ENCODE measurements around the gene SPDYE17.
A peak's percentile ranks its signal among the peaks of the same experiment; 100 is the strongest.
"Not testable (repeated sequence)": the region's sequence is repeated elsewhere in the genome, so short reads cannot be mapped to it uniquely, and the experiment has no call there.

Gene SPDYE17

DNA sequence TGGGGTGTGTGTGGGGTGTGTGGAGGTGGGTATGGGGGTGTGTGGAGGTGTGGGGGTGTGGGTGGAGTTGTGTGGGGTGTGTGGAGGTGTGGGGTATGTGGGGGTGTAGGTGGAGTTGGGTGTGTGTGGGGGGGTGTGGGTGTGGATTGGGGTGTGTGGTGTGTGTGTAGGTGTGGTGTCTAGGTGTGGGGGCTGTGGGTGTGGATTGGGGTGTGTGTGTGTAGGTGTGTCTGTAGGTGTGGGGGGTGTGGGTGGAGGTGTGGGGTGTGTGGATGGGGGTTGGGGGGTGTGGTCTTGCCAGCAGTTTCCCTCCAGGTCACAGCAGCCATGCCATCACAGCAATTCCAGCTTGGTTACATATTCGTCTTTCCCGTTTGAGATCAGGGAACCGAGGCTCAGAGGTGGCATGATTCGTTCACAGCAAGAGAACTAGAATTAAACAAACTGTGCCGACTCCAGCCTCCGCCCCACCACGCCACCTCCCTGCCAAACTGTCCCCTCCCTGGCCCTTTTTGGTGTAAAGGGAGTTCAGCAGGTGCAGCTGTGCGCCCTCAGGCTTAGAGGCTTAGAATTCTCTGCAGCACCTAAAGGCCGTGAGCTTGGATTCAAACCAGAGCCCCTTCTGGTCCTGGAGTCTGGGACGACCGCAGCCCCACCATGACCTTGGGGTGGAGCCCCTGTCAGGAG lies 33.3 kb downstream of the SPDYE17 start:
- peak; percentile 1 for DNase-seq (ENCODE audit: low spot score)

GRCh38 chr7:76998285-76998589 lies 33.9 kb downstream of the SPDYE17 start:
- DNase-seq (ENCODE audit: low spot score), result peak; percentile 0

DNA sequence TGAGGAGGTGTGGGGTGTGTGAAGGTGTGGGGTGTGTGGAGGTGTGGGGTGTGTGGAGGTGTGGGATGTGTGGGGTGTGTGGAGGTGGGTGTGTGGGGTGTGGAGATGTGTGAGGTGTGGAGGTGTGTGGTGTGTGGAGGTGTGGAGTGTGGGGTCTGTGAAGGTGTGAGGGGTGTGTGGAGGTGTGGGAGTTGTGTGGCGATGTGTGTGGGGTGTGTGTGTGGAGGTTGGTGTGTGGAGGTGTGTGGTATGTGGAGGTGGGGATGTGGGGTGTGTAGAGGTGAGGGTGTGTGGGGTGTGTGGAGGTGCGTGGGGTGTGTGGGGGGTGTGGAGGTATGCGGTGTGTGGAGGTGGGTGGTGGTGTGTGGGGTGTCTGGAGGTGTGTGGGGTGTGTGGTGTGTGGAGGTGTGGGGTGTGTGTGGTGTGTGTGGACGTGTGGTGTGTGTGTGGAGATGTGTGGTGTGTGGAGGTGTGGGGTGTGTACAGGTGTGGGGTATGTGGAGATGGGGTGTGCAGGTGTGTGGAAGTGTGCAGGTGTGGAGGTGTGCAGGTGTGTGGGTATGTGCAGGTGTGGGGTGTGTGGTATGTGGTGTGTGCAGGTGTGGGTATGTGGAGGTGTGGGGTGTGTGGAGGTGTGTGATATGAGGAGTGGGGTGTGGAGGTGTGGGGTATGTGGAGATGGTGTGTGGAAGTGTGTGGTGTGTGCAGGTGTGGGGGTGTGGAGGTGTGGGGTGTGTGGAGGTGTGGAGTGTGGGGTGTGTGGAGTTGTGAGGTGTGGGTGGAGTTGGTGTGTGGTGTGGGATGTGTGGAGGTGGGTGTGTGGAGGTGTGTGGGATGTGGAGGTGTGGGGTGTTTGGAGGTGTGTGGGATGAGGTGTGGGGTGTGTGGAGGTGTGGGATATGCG lies 34.5 kb downstream of the SPDYE17 start:
- peak; percentile 1 for DNase-seq (ENCODE audit: low spot score)

DNA sequence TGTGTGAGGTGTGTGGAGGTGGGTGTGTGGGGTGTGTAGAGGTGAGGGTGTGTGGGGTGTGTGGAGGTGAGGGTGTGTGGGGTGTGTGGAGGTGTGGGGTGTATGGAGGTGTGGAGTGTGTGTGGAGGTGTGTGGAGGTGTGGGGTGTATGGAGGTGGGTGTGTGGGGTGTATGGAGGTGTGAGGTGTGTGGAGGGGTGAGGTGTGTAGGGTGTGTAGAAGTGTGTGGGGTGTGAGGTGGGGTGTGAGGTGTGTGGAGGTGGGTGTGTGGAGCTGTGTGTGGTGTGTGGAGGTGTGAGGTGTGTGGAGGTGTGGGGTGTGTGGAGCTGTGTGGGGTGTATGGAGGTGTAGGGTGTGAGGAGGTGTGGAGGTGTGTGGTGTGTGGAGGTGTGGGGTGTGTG lies 35.2 kb downstream of the SPDYE17 start:
- not testable (repeated sequence) for DNase-seq (ENCODE audit: low spot score)

DNA sequence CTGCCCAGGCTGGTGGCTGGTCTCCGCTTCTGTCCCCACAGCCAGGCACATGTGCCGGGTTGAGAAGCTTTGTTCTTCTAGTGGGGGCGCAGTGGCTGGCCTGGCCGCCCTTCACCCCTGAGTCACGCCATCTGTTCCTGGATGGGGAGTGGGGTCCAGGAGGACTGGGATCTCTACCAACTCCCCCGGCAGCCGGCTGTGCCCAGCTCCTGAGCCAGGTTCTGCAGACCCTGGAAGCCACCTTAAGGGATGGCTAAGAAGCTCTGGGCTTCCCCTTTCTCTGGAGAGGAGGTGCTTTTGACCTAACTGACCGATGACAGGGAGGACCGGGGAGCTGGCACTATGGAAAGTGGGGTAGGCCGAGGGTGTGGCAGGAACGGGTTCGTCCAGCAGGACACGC lies 37.9 kb downstream of the SPDYE17 start:
- not testable (repeated sequence) for DNase-seq (ENCODE audit: low spot score)

GRCh38 chr7:76993831-76994230 lies 38.3 kb downstream of the SPDYE17 start:
- not testable (repeated sequence) for DNase-seq (ENCODE audit: low spot score)

GRCh38 chr7:76992871-76993270 lies 39.3 kb downstream of the SPDYE17 start:
- not testable (repeated sequence) for DNase-seq (ENCODE audit: low spot score)

DNA sequence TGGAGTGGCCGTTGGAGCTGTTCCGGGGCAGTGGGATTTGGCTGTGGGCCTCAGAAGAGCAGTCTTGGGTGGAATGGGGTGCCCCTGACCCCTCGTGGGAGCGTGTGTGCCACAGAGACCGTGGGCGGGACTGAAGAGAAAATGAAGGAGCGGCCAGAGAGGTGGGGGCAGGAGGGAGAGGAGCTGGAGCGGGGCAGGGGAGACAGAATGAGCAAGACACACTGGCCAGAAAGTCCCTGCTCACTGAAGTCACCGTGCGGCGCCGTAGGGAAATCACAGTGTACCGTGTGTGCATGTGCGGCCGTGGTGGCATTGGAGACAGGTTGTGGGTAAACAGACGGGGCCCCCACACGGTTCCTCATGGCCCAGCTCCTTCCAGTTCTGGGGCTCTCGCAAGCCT lies 40.0 kb downstream of the SPDYE17 start:
- not testable (repeated sequence) for DNase-seq (ENCODE audit: low spot score)

- not testable (repeated sequence) for DNase-seq (ENCODE audit: low spot score)
These were observed 42.0 kb downstream of the SPDYE17 start for GRCh38 chr7:76990202-76990601.

- DNase-seq (ENCODE audit: low spot score), result not testable (repeated sequence)
These were observed 46.0 kb downstream of the SPDYE17 start for GRCh38 chr7:76985924-76986717.

DNA sequence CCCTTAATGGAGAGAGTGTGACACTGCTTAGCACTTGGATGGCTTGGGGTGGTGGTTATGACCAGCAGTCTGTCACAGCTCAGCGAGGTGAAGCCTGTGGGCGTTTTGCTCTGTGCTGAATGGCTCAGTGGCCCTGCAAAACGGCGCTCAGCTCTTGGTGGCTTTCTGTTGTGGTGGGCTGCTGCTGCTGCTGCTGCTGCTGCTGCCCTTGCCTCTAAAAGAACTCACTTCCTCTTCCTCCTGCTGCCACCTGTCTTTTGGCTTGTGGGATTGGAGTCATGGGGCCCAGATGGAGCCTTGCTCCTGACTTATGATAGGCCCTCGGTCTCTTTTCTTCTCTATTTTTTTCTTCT lies 47.4 kb downstream of the SPDYE17 start:
- DNase-seq (ENCODE audit: low spot score), result not testable (repeated sequence)

GRCh38 chr7:76983937-76984783 lies 48.0 kb downstream of the SPDYE17 start:
- not testable (repeated sequence) for DNase-seq (ENCODE audit: low spot score)

- DNase-seq (ENCODE audit: low spot score), result not testable (repeated sequence)
These were observed 48.8 kb downstream of the SPDYE17 start for GRCh38 chr7:76983333-76983732.

DNA sequence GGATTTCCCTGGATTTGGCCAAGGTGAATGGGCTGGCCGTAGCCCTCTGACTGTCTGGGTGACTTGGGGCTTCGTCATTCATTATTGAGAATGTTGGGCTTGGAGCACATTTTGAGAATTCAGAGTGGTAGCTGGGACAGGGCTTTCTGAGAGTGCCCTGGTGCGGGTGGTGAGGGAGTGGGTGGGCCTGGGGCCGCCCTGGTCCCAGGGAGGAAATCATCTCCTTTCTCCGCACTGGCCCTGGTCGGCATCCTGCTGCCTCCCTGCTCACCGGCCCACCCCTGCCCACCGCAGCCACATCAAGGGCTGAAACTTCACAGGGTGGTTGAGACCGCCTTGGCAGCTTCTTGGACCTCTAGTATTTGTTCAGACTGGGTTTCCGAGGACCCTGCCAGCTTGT lies 49.7 kb downstream of the SPDYE17 start:
- not testable (repeated sequence) for DNase-seq (ENCODE audit: low spot score)

- not testable (repeated sequence) for DNase-seq (ENCODE audit: low spot score)
These were observed 50.8 kb downstream of the SPDYE17 start for GRCh38 chr7:76981187-76981970.

- not testable (repeated sequence) for DNase-seq (ENCODE audit: low spot score)
These were observed 51.6 kb downstream of the SPDYE17 start for GRCh38 chr7:76980576-76980975.

DNA sequence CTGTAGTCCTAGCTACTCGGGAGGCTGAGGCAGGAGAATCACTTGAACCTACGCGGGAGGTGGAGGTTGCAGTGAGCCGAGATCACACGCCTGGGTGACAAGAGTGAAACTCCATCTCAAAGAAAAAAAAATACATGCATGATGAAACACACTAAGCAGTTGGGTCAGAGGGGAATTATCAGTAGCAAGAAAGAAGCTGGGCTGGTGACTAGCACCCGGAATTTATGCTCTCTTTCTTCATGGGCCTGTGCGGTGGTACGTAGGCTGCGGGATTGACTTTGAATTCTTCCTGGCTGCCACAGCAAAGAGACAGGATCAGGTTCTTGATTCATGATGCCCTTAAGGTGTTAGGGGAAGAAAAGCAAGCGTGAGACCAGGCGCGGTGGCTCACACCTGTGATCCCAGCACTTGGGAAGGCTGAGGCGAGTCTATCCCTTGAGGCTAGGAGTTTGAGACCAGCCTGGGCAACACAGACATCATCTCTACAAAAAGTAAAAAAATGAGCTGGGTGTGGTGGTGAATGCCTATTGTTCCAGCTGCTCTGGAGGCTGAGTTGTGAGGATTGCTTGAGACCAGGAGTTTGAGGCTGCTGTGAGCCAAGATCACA lies 54.3 kb downstream of the SPDYE17 start:
- DNase-seq (ENCODE audit: low spot score), result not testable (repeated sequence)

DNA sequence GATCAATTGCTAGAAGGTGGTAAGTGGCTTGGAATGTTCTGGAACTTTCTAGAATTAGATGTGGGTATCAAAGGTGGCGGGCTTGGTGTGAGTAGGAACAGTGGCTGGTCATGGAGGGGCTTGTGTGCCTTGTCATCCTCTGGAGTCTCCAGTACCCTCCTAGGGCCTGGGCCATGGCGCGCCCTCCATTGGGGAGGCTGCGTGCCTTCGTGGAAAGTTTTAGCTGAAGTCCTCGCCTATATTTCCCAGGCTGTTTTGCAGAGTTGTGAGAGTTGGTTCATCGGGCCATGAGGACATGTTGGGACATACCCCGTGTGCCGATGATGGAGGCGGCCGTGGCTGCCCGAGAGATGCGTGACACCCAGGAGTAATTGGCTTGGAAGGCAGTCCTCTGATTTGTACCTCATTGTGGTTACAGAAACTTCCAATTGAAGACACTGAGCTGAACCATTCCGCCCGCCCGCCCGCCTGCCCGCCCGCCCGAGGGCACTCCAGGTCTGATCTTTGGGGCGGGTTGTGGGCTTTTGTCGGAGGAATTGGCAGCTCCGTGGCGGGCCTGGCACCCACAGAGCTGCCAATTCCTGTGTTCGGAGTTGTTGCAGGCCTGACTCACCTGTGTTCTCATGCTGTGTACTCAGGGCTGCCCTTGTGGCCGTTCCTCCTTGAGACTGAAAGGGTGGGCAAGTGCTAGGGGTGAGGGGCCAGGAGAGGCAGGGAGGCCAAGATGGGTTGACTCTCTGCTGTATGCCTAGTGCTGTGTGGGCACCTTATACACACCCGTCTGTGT lies 57.2 kb downstream of the SPDYE17 start:
- not testable (repeated sequence) for DNase-seq (ENCODE audit: low spot score)

DNA sequence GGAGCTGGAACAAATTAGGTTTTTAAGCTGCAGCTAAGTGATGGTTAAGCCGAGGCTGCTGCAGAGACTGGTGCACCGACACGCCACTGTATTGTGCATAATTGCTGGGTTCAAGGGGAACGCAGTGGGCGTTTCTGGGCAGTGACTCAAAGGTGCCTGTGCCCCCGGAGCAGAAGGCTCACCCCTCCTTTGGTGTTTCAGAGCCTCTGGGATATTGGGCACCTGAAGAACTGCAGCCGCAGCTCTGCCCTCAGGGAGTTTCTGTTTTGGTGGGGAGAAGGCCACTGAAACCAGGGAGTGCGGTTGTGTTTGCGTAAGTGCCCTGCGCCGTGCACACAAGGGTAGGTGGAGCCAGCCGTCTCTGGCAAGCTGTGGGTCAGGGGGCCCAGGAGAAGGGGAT lies 57.8 kb downstream of the SPDYE17 start:
- DNase-seq (ENCODE audit: low spot score), result not testable (repeated sequence)
